PC-3 (cell line): ENCODE data around the gene ADAMTS16.

Experiments
- CTCF ChIP-seq: fragments of 300-600 bp; sonication (generic); conservative IDR thresholded peaks from 2 replicates; pipeline ENCODE4 v1.5.1; 2017; ENCODE audit warnings: antibody characterized with exemption, low read depth, mild to moderate bottlenecking, low read length
- EZH2 ChIP-seq: fragments of 300-600 bp; sonication (generic); IDR thresholded peaks from one replicate; pipeline ENCODE4 v1.6.1; 2017; ENCODE audit warnings: antibody characterized with exemption, mild to moderate bottlenecking, low read length; ENCODE audit not compliant: unreplicated experiment
- EZH2phosphoT487 ChIP-seq: fragments of 300-600 bp; sonication (generic); IDR thresholded peaks from 2 replicates; pipeline ENCODE4 v1.6.1; 2018; ENCODE audit warnings: mild to moderate bottlenecking, antibody characterized with exemption, low read length, borderline replicate concordance

GRCh38 chr5:5326115-5326758 is 186.1 kb downstream of the ADAMTS16 start:
- no peak for TF ChIP-seq CTCF
- no peak for TF ChIP-seq EZH2
- TF ChIP-seq EZH2phosphoT487, result no peak
